Measurements from ENCODE around the gene ECM2.

The ECM2 gene

GRCh38 chr9:92527832-92528521, 7.8 kb downstream of the ECM2 start:
- DNase-seq (ENCODE audit: low spot score), result no peak

- no peak for DNase-seq (ENCODE audit: low spot score)
Observed at GRCh38 chr9:92527291-92527828, 8.4 kb downstream of the ECM2 start.

GRCh38 chr9:92525306-92525705, 10.5 kb downstream of the ECM2 start:
- no peak for DNase-seq (ENCODE audit: low spot score)

GRCh38 chr9:92524881-92525280, 10.9 kb downstream of the ECM2 start:
- DNase-seq (ENCODE audit: low spot score), result no peak

- no peak for DNase-seq (ENCODE audit: low spot score)
Observed at GRCh38 chr9:92522983-92523970, 12.5 kb downstream of the ECM2 start.

GRCh38 chr9:92520837-92521236, 15.0 kb downstream of the ECM2 start:
- DNase-seq (ENCODE audit: low spot score), result no peak

- no peak for DNase-seq (ENCODE audit: low spot score)
Observed at GRCh38 chr9:92518199-92518598, 17.6 kb downstream of the ECM2 start.

GRCh38 chr9:92517046-92517445, 18.7 kb downstream of the ECM2 start:
- DNase-seq (ENCODE audit: low spot score), result no peak

- DNase-seq (ENCODE audit: low spot score), result no peak
Observed at GRCh38 chr9:92516521-92516920, 19.3 kb downstream of the ECM2 start.

GRCh38 chr9:92514635-92515034, 21.2 kb downstream of the ECM2 start:
- DNase-seq (ENCODE audit: low spot score), result no peak

- no peak for DNase-seq (ENCODE audit: low spot score)
Observed at GRCh38 chr9:92513349-92513748, 22.4 kb downstream of the ECM2 start.

GRCh38 chr9:92512622-92513021, 23.2 kb downstream of the ECM2 start:
- no peak for DNase-seq (ENCODE audit: low spot score)

GRCh38 chr9:92510747-92511146, 25.0 kb downstream of the ECM2 start:
- no peak for DNase-seq (ENCODE audit: low spot score)

- DNase-seq (ENCODE audit: low spot score), result no peak
Observed at GRCh38 chr9:92509050-92509449, 26.7 kb downstream of the ECM2 start.

GRCh38 chr9:92508018-92508820, 27.6 kb downstream of the ECM2 start:
- DNase-seq (ENCODE audit: low spot score), result no peak

- no peak for DNase-seq (ENCODE audit: low spot score)
Observed at GRCh38 chr9:92507496-92507895, 28.3 kb downstream of the ECM2 start.

- no peak for DNase-seq (ENCODE audit: low spot score)
Observed at GRCh38 chr9:92507005-92507404, 28.8 kb downstream of the ECM2 start.

- no peak for DNase-seq (ENCODE audit: low spot score)
Observed at GRCh38 chr9:92506184-92506857, 29.5 kb downstream of the ECM2 start.

- no peak for DNase-seq (ENCODE audit: low spot score)
Observed at GRCh38 chr9:92504881-92505280, 30.9 kb downstream of the ECM2 start.

- DNase-seq (ENCODE audit: low spot score), result no peak
Observed at GRCh38 chr9:92503156-92503555, 32.6 kb downstream of the ECM2 start.

GRCh38 chr9:92501671-92502393, 34.0 kb downstream of the ECM2 start:
- peak; percentile 19 for DNase-seq (ENCODE audit: low spot score)

Measured in LoVo (cell line).